Activated naive CD8-positive, alpha-beta T cell treated with anti-CD3 and anti-CD28 coated beads, Interleukin-2, amount 50 U/mL, for 24 hours (primary cell): ENCODE measurements around the gene SPRYD7.
"Not testable (repeated sequence)": the region's sequence is repeated elsewhere in the genome, so short reads cannot be mapped to it uniquely, and the experiment has no call there.

Experiments
- ATAC-seq: fragments of 150-1000 bp; cut with Tn5 transposase; one replicate; pipeline ENCODE4 v1.10.0; 2021
- DNase-seq: peaks from one replicate; pipeline ENCODE4 v3.0.0; 2021
- H3K27ac Mint-ChIP-seq: one replicate; pipeline ENCODE4 v1.8.0; 2021; ENCODE audit warnings: mild to moderate bottlenecking, mixed read lengths
- H3K27me3 Mint-ChIP-seq: one replicate; pipeline ENCODE4 v1.8.0; 2021; ENCODE audit warnings: mixed read lengths
- H3K36me3 Mint-ChIP-seq: one replicate; pipeline ENCODE4 v1.8.0; 2021; ENCODE audit warnings: low read depth, mixed read lengths
- H3K4me1 Mint-ChIP-seq: one replicate; pipeline ENCODE4 v1.8.0; 2021; ENCODE audit warnings: mixed read lengths
- H3K4me3 Mint-ChIP-seq: one replicate; pipeline ENCODE4 v1.8.0; 2021; ENCODE audit warnings: mild to moderate bottlenecking, moderate library complexity, mixed read lengths
- H3K9me3 Mint-ChIP-seq: one replicate; pipeline ENCODE4 v1.8.0; 2021; ENCODE audit warnings: mixed read lengths

Gene SPRYD7

DNA sequence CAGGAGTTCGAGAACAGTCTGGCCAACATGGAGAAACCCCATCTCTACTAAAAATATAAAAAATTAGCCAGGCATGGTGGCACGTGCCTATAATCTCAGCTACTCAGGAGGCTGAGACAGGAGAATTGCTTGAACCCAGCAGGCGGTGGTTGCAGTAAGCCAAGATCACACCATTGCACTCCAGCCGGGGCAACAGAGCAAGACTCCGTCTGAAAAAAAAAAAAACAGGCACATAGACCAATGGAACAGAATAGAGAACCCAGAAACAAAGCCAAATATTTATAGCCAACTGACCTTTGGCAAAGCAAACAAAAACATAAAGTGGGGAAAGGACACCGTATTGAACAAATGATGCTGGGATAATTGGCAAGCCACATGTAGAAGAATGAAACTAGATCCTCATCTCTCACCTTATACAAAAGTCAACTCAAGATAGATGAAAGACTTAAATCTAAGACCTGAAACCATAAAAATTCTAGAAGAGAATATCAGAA, 12.7 kb upstream of the SPRYD7 start:
- H3K9me3 Mint-ChIP-seq, H3K4me1 Mint-ChIP-seq, ATAC-seq, H3K4me3 Mint-ChIP-seq, DNase-seq, H3K27me3 Mint-ChIP-seq, H3K36me3 Mint-ChIP-seq, H3K27ac Mint-ChIP-seq: not testable (repeated sequence)

DNA sequence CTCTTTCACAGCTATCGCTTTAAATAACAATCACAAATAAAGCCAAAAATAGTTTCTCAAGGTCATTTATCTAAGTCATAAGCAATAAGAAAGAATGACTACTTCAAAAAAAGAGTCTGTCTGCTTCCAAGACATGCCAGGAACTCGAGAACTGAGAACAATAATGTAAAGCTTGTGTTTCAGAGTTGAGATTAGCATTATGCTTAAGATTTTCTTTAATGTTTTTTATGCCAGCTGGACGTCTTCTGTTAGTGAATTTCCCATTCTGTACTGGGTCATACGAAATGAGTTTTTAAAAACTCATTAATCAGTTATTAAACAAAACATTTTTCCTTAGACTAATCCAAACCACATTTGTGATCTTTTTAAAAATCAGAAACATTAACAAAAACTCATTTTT, 3.2 kb upstream of the SPRYD7 start:
- no peaks in the 10 kb centered on the region for H3K36me3 Mint-ChIP-seq
- no peaks in the 10 kb centered on the region for H3K27me3 Mint-ChIP-seq
- H3K9me3 Mint-ChIP-seq, result no peaks in the 10 kb centered on the region
- no peak for ATAC-seq
- H3K4me1 Mint-ChIP-seq, result peaks cover 14% of the 10 kb centered on the region
- no peak overlapping the region for H3K4me3 Mint-ChIP-seq
- no peak overlapping the region for H3K27ac Mint-ChIP-seq
- DNase-seq, result no peak

DNA sequence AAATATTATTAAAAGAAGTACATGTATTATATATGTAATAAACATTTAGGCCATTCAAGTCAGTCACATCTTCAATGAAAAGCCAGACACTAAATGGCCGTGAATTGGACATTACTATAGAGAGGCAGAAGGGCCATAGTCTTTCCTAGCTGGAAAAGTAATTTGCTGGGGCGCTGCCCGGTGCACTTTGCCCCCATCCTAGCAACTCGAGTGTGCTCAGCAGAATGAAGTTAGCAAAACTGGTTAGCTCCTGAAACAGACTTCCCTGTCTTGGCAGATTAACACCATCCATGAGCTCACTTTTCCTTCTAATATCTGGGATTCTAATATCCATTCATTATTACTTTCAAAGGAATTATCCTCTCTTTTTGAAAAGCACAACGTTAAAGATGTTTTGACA, 2.8 kb upstream of the SPRYD7 start:
- Mint-ChIP-seq H3K4me3 (no peak overlapping the region), H3K27ac (no peak overlapping the region), H3K9me3 (no peaks in the 10 kb centered on the region), H3K36me3 (no peaks in the 10 kb centered on the region), H3K4me1 (peaks cover 14% of the 10 kb centered on the region), H3K27me3 (no peaks in the 10 kb centered on the region)
- DNase-seq, result no peak
- no peak for ATAC-seq

DNA sequence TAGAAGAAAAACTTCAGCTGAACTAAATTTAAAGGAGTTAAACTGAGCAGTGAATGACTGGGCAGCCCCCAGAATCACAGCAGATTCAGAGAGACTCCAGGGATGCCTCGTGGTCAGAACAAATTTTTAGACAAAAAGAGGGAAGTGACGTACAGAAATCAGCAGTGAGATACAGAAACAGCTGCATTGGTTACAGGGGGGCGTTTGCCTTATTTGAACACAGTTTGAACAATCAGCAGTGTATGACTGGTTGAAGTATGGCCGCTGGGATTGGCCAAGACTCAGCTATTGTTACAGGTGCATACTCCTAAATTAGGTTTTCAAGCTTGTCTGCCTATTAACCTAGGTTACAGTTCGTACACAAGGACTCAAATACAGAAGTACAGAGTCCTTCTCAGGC, 2.2 kb upstream of the SPRYD7 start:
- no peak overlapping the region for H3K4me3 Mint-ChIP-seq
- no peaks in the 10 kb centered on the region for H3K36me3 Mint-ChIP-seq
- H3K27ac Mint-ChIP-seq, result no peak overlapping the region
- peaks cover 14% of the 10 kb centered on the region for H3K4me1 Mint-ChIP-seq
- no peaks in the 10 kb centered on the region for H3K27me3 Mint-ChIP-seq
- H3K9me3 Mint-ChIP-seq, result no peaks in the 10 kb centered on the region
- no peak for DNase-seq
- ATAC-seq, result no peak

DNA sequence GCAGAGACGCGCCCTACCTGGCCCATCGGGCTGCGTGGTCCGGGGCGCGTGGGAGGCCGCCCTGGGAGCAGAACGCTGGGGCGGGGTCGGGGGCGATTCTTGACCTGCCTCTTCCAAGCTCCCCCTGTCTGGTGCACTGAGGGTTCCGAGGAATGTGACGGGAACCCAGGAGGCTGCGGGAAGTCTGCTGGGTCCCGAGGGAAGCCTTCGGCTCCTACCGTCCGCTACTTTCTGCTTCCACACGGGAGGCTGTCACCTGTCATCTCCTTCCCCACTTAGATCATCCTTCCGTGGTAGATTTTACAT, 781 bp upstream of the SPRYD7 start:
- H3K27me3 Mint-ChIP-seq, result no peaks in the 10 kb centered on the region

DNA sequence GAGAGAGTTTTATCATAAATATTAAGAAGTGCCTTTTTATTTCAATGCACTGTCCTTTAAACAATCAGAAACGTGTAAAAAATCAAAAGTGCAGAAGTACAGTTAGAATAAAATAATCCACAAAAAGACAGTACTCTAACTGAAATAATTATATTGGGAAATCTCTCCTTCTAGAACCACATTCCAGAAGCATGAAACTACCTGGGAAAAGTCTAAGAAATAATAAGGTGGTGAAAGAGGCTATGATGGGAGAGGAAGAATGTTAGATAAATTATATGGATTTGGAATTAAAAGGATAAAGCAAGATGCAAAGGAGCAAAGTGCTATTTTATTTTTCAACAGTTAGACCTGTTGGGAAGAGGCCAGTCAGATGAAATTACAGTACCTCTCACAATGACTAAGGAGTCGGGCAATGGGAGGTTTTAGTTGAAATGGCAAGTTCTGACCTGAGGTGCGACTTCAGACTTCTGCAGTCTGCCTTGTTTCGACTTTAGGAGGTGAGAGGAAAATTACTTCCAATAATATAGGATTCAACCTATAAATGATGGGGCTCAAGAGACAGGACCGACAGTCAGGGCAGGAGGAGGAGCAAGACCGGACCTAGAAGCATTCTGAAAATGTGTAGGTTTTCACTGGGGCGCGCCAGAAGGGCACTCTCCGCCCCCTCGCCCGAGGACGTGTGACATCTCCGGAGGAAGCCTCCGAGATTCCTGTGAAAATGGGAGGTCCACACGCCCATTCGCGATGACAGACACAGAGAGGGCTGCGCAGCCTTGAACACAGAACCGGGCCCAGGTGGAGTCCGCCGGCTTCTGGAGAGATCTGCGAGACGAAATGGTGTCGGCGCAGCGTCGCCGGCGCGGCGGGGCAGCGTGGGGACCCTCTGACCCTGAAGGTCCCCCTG, 717 bp downstream of the SPRYD7 start:
- peak; percentile 45 for ATAC-seq
- no peaks in the 10 kb centered on the region for H3K36me3 Mint-ChIP-seq
- no peaks in the 10 kb centered on the region for H3K27me3 Mint-ChIP-seq
- H3K9me3 Mint-ChIP-seq, result no peaks in the 10 kb centered on the region
- peak overlapping the region; percentile 69 for H3K27ac Mint-ChIP-seq
- peak overlapping the region; percentile 88 for H3K4me3 Mint-ChIP-seq
- peaks cover 16% of the 10 kb centered on the region for H3K4me1 Mint-ChIP-seq
- DNase-seq, result peak; percentile 49

More for the DNA sequence above, 781 bp upstream of the SPRYD7 start:
- Mint-ChIP-seq H3K9me3 (no peaks in the 10 kb centered on the region), H3K4me3 (peak overlapping the region; percentile 88), H3K36me3 (no peaks in the 10 kb centered on the region), H3K27ac (no peak overlapping the region), H3K4me1 (peaks cover 16% of the 10 kb centered on the region)
- ATAC-seq, result no peak
- DNase-seq, result no peak

DNA sequence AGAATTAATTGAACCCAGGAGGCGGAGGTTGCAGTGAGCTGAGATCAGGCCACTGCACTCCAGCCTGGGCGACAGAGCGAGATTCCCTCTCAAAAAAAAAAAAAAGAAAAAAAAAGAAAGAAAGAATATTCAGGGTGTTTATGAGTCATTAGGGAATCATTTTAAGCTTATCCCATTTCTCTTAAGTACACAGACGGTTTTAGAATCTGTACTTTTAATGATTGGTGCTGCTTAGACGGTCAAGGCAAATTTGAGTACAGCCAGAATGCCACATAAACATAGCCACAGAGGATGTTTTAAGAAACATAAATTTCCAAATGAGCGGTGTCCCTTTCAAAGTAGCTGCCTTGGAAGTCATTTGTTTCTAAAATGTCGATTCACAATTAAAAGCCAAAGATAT, 2.6 kb downstream of the SPRYD7 start:
- no peaks in the 10 kb centered on the region for H3K9me3 Mint-ChIP-seq
- DNase-seq (no peak), ATAC-seq (no peak)
- peaks cover under 1% of the 10 kb centered on the region for H3K36me3 Mint-ChIP-seq
- H3K4me3 Mint-ChIP-seq, result no peak overlapping the region
- peaks cover 16% of the 10 kb centered on the region for H3K4me1 Mint-ChIP-seq
- H3K27ac Mint-ChIP-seq, result no peak overlapping the region
- H3K27me3 Mint-ChIP-seq, result no peaks in the 10 kb centered on the region

DNA sequence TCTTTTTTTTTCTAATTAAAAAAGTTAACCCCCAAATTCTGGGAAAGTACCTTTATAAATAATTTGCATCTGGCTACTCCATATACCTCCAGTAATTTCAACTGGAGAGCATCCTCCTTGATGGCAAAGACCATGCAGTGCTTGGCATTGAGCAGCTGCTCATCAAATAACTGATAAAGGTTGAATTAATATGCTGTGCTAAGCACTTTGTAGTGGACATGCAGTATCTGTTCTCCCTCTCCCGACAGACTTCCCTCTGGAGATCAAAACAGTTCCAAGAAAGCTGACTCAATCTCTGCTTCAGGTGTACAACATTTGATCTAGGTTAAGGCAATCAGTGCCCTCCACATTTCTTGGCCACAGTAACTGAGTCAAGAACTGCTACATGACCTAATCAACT, 3.3 kb downstream of the SPRYD7 start:
- ATAC-seq (no peak), DNase-seq (no peak)
- H3K4me1 Mint-ChIP-seq, result peaks cover 16% of the 10 kb centered on the region
- H3K27ac Mint-ChIP-seq, result no peak overlapping the region
- H3K4me3 Mint-ChIP-seq, result no peak overlapping the region
- H3K27me3 Mint-ChIP-seq, result no peaks in the 10 kb centered on the region
- peaks cover 2% of the 10 kb centered on the region for H3K36me3 Mint-ChIP-seq
- no peaks in the 10 kb centered on the region for H3K9me3 Mint-ChIP-seq

DNA sequence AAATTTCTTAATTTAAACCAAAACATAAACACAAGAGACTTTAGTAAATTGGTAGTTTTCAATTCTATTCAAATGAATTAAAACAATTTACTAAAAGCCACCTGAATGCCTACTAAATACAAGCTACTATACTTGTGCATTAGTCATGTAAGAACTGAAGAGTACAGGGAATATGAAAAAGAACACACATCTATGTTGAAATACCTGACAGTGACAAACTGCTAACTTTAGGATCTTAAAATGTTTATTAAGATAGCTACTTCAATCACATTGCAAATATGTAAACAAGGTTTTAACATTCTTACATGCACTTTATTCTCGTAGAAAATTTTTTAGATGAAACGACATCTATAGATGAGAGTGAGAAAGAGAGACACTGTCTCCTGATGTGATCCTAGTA, 4.1 kb downstream of the SPRYD7 start:
- peaks cover 2% of the 10 kb centered on the region for H3K36me3 Mint-ChIP-seq
- no peaks in the 10 kb centered on the region for H3K9me3 Mint-ChIP-seq
- peaks cover 16% of the 10 kb centered on the region for H3K4me1 Mint-ChIP-seq
- H3K27me3 Mint-ChIP-seq, result no peaks in the 10 kb centered on the region
- H3K4me3 Mint-ChIP-seq, result no peak overlapping the region
- no peak for DNase-seq
- ATAC-seq, result no peak
- H3K27ac Mint-ChIP-seq, result no peak overlapping the region

DNA sequence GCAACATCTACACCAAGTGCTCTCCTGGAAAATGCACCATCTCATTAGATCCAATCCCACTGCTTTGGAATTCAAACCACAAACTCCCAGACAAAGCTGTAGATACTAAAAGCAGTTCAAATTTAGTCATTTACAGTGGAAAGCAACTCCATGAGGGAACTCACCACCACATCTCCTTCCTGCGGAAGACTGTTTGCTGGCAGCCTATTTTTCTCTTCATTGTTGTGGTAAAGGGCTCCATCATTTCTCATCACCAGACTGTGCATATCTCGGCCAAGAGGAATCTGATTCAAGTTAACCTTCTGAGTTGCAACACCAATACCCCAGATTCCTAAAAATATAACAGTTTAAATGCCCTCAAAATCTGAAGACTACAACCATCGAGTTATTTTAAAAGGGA, 8.4 kb downstream of the SPRYD7 start:
- H3K27ac Mint-ChIP-seq, result no peak overlapping the region
- H3K4me1 Mint-ChIP-seq, result no peaks in the 10 kb centered on the region
- H3K9me3 Mint-ChIP-seq, result no peaks in the 10 kb centered on the region
- peaks cover 10% of the 10 kb centered on the region for H3K36me3 Mint-ChIP-seq
- ATAC-seq (no peak), DNase-seq (no peak)
- no peak overlapping the region for H3K4me3 Mint-ChIP-seq
- H3K27me3 Mint-ChIP-seq, result no peaks in the 10 kb centered on the region

DNA sequence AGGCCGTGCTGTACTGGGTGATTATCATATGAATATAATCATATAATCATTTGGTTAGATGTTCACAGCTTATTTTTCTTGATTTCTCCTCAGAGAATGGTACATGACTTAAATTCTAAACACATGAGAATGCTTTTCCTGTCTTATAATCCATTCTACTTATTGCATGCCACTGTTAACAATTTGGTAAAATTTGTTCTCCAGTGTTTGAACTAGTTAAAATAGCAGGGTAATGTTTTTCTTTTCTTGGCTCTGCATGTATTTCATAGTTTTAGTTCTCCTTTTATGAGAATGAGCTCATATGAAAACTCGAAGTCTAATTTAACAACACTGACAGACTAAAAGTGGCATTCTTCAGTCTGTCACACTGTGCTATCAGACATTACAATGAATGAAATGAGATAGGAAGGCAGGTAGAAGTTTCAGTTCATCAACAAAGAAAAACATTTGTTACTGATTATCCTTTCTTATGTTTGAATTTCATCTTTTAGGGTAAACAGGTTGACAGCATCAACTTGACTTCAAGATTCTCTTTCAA, 10.2 kb downstream of the SPRYD7 start:
- no peak overlapping the region for H3K4me3 Mint-ChIP-seq
- no peak for ATAC-seq
- no peaks in the 10 kb centered on the region for H3K4me1 Mint-ChIP-seq
- no peak overlapping the region for H3K27ac Mint-ChIP-seq
- H3K27me3 Mint-ChIP-seq, result no peaks in the 10 kb centered on the region
- peaks cover 15% of the 10 kb centered on the region for H3K36me3 Mint-ChIP-seq
- no peak for DNase-seq
- peaks cover 6% of the 10 kb centered on the region for H3K9me3 Mint-ChIP-seq

DNA sequence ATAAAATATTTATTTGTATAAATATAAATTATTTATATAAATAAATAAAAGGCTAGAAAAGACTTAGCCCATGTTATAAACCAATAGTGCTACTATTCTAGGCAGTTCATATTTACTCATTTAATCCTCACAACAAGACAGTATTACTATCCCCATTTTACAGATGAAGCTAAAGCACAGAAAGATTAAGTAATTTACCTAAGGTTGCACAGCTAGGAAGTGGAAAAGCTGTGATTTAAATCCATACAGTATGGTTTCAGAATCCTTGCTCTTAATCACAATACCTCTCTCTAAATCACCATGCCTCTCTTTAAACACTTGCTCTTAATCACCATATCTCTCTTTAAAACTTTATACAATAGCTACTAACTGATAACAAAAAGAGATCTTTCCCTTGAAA, 13.8 kb downstream of the SPRYD7 start:
- no peak overlapping the region for H3K27ac Mint-ChIP-seq
- H3K27me3 Mint-ChIP-seq, result no peaks in the 10 kb centered on the region
- no peaks in the 10 kb centered on the region for H3K4me1 Mint-ChIP-seq
- peaks cover 7% of the 10 kb centered on the region for H3K9me3 Mint-ChIP-seq
- H3K4me3 Mint-ChIP-seq, result no peak overlapping the region
- ATAC-seq (no peak), DNase-seq (no peak)
- peaks cover 21% of the 10 kb centered on the region for H3K36me3 Mint-ChIP-seq

DNA sequence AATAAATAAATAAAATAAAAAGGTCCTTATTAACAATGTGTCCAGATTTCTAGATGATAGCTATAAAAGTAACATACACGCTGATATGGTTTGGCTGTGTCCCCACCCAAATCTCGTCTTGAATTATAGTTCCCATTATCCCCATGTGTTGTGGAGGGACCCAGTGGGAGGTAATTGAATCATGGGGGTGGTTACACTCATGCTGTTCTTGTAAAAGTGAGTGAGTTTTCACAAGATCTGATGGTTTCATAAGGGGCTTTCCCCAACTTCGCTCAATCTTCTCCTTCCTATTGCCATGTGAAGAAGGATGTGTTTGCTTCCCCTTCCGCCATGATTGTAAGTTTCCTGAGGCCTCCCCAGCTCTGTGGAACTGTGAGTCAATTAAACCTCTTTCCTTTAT, 15.2 kb downstream of the SPRYD7 start:
- H3K9me3 Mint-ChIP-seq, ATAC-seq, DNase-seq, H3K27me3 Mint-ChIP-seq, H3K4me1 Mint-ChIP-seq, H3K4me3 Mint-ChIP-seq, H3K27ac Mint-ChIP-seq: not testable (repeated sequence)
- H3K36me3 Mint-ChIP-seq, result peaks cover 26% of the 10 kb centered on the region

DNA sequence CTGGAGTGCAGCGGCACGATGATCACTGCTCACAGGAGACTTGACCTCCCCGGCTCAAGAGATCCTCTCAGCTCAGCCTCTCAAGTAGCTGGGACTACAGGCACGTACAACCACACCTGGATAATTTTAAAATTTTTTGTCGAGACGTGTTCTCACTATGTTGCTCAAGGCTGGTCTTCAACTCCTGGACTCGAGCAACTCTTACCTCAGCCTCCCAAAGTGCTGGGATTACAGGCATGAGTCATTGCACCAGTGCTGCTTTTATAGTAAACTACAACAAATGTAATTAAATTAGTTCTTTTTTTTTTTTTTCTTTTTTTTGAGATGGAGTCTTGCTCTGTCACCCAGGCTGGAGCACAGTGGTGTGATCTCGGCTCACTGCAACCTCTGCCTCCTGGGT, 18.0 kb downstream of the SPRYD7 start:
- ATAC-seq, H3K27me3 Mint-ChIP-seq, DNase-seq, H3K9me3 Mint-ChIP-seq, H3K4me1 Mint-ChIP-seq, H3K27ac Mint-ChIP-seq, H3K4me3 Mint-ChIP-seq: not testable (repeated sequence)
- H3K36me3 Mint-ChIP-seq, result peaks cover 27% of the 10 kb centered on the region

DNA sequence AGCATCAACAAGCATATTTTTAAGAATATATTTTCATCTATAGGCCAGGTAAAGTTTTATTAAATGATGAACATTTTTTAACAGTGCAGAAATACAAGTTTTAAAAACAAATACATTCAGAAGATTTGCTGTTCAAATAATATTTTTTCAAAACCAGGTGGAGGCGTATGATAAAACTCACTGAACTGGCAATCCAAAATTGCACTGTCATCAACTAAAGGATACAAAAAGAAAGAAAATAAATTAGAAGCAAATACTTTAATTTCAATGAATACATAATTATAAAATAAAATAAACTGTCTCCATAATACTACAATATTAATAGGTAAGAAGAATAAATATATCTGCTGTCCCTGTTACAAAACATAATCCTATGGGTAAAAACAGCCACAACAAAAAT, 21.2 kb downstream of the SPRYD7 start:
- Mint-ChIP-seq H3K27me3 (no peaks in the 10 kb centered on the region), H3K27ac (no peak overlapping the region), H3K9me3 (no peaks in the 10 kb centered on the region), H3K36me3 (peaks cover 21% of the 10 kb centered on the region), H3K4me1 (no peaks in the 10 kb centered on the region), H3K4me3 (no peak overlapping the region)
- DNase-seq, result no peak
- ATAC-seq, result no peak
